Mucosa of descending colon (tissue), 3 donors: ENCODE data around the gene TSPO. TPM values are rescaled to one million over a fixed set of nuclear protein-coding genes. Genes with fewer than 3 reads are reported as not detected.

Source experiments
- ATAC-seq: fragments of 200-7000 bp; cut with Tn5 transposase; one replicate; pipeline ENCODE4 v1.9.1; 2020; ENCODE audit warnings: mild to moderate bottlenecking, moderate library complexity
- DNase-seq, 3 donors: peaks; one replicate each; pipeline ENCODE4 v3.0.0-alpha.2; 2020
- H3K36me3 ChIP-seq: fragments of 200-600 bp; one replicate; pipeline ENCODE4 v1.8.0; 2021; ENCODE audit warnings: low read depth, mild to moderate bottlenecking
- H3K4me1 ChIP-seq: fragments of 200-600 bp; one replicate; pipeline ENCODE4 v1.8.0; 2021; ENCODE audit warnings: low read depth, mild to moderate bottlenecking
- H3K4me3 ChIP-seq: fragments of 200-600 bp; one replicate; pipeline ENCODE4 v1.8.0; 2021; ENCODE audit warnings: mild to moderate bottlenecking
- H3K9me3 ChIP-seq: fragments of 200-600 bp; one replicate; pipeline ENCODE4 v1.8.0; 2021; ENCODE audit warnings: mild to moderate bottlenecking
- CTCF ChIP-seq: fragments of 200-600 bp; IDR thresholded peaks from one replicate; pipeline ENCODE4 v1.8.0; 2022; ENCODE audit warnings: antibody characterized with exemption, mild to moderate bottlenecking
- intact Hi-C, 2 donors: fragments of 100-400 bp; cut with DNase I in 1 of 2; cut with micrococcal nuclease in 1 of 2; formaldehyde crosslinking; loops; one replicate each; pipeline versions ENCODE4 v1.11.0 to v1.11.1; 2022; cut with DNase I, micrococcal nuclease
- total RNA-seq, 3 donors: library from RNA; stranded (reverse); fragmentation: NEBNext Ultra II Directional in 2 of 3; extraction: Animal tissue kit (Norgen Biotek cat#: 25700) in 2 of 3; gene quantifications; one replicate each; pipeline versions ENCODE4 v1.2.1 to v1.2.4, GENCODE V29; 2021 to 2023
- donor health status: DM: no; HTN: no; CAD: no; lungs with moderate emphysema.
- donor health status: DM: no; HTN: no; CAD: no.
- donor health status: DM: no; HTN: yes; CAD: no.

TSPO gene
- total RNA-seq, 3 donors from 2014 or later: 134 to 281 (median 236) TPM

- TF ChIP-seq CTCF: no peak
- intact Hi-C loops: no loop called here
- Histone ChIP-seq H3K4me3 (no peak overlapping the region), H3K4me1 (peaks cover 11% of the 10 kb centered on the region), H3K9me3 (no peaks in the 10 kb centered on the region), H3K36me3 (peaks cover 3% of the 10 kb centered on the region)
- ATAC-seq: no peak
- DNase-seq: peak in 1 of 3 donors; percentile 47
Measured at GRCh38 chr22:43183496-43184277, 32.3 kb downstream of the TSPO start.

GRCh38 chr22:43185860-43186261, 34.5 kb downstream of the TSPO start:
- peak; percentile 22 for ATAC-seq
- intact Hi-C loops: no loop called here
- Histone ChIP-seq H3K4me3 (peak overlapping the region; percentile 50), H3K36me3 (peaks cover 3% of the 10 kb centered on the region), H3K9me3 (no peaks in the 10 kb centered on the region), H3K4me1 (peaks cover 11% of the 10 kb centered on the region)
- DNase-seq: peak; percentile 67 to 73 (median 67)
- TF ChIP-seq CTCF: no peak

- DNase-seq (peak; percentile 53 to 77 (median 76)), ATAC-seq (peak; percentile 53)
- Histone ChIP-seq H3K36me3 (peaks cover 3% of the 10 kb centered on the region), H3K4me1 (peaks cover 11% of the 10 kb centered on the region), H3K9me3 (no peaks in the 10 kb centered on the region), H3K4me3 (peak within 1 kb of the TSS; percentile 50)
- intact Hi-C loops: no loop called here
- TF ChIP-seq CTCF: no peak
Measured at GRCh38 chr22:43186272-43187170, 35.2 kb downstream of the TSPO start, which contains the start of gene TTLL12. Gene TTLL12 (minus strand): TSS chr22:43187134. CDS start chr22:43187069, 65 bp downstream.

- Histone ChIP-seq H3K9me3 (no peaks in the 10 kb centered on the region), H3K36me3 (peaks cover 3% of the 10 kb centered on the region), H3K4me1 (peaks cover 11% of the 10 kb centered on the region), H3K4me3 (peak overlapping the region; percentile 19)
- DNase-seq (peak; percentile 98 to 99 (median 98)), ATAC-seq (peak; percentile 92)
- TF ChIP-seq CTCF: peak; percentile 87
- intact Hi-C loops: no loop called here
Measured at GRCh38 chr22:43187171-43188099, 36.1 kb downstream of the TSPO start.
